ENCODE results near the gene UNC93A. TPM values are rescaled to one million over a fixed set of nuclear protein-coding genes. Genes with fewer than 3 reads are reported as not detected.
"Not testable (repeated sequence)": the region's sequence is repeated elsewhere in the genome, so short reads cannot be mapped to it uniquely, and the experiment has no call there.

Gene UNC93A
- total RNA-seq, 6 donors from 2014 or later: not detected

DNA sequence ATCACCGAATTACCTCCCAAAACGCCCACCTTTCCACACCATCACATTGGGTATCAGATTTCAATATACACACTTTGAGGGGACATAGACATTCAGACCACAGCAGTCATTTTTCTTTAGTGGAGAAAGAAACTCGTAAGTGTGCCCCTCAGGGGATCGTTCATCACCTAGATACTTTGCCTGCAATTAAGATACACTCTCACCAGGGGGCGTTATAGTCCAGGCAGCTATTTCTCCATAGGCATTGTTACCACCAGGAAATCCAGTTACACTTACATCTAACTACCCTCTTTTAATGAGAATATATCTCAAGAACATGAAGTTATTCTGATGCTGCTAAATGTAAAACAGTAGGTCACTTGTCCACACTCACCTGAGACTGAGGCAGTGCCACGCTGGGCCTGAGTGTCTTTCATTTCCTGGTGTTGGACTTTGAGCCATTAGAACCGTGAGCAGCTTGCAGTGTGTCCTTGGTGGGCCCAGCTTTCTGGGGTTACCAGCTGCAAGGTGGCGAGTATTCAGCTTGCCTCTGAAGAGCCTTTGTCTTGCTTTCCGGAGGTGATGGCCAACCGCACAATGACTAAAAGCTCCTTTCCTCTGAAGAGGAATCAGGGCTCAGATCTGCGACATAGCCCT is 35.1 kb upstream of the UNC93A start:
- no peak for DNase-seq
- no peak overlapping the region for H3K27ac ChIP-seq
- 90 to 94% methylated on average over 11 of the region's 11 CpGs for WGBS, 2 donors
- ATAC-seq (ENCODE audit: low FRiP score in 2 of 2): no peak
- H3K4me3 ChIP-seq: no peak overlapping the region
- H3K9me3 ChIP-seq: peaks cover 0 to 8% (median 2%) of the 10 kb centered on the region in 4 donors
- TF ChIP-seq CTCF (IDR thresholded peaks at IDR 0.05): no peak
- TF ChIP-seq EP300 (IDR thresholded peaks at IDR 0.05): no peak
- no peak for TF ChIP-seq POLR2AphosphoS5 (IDR thresholded peaks at IDR 0.05)
- no peak for TF ChIP-seq POLR2A (IDR thresholded peaks at IDR 0.05)
- no peaks in the 10 kb centered on the region for H3K36me3 ChIP-seq
- no peaks in the 10 kb centered on the region for H3K27me3 ChIP-seq
- no peaks in the 10 kb centered on the region for H3K4me1 ChIP-seq

- H3K27ac ChIP-seq: no peak overlapping the region
- no peaks in the 10 kb centered on the region for H3K27me3 ChIP-seq
- no peak overlapping the region for H3K4me3 ChIP-seq
- no peak for ATAC-seq (ENCODE audit: low FRiP score in 2 of 2)
- WGBS, 2 donors: 86 to 100% methylated on average over 2 to 3 of the region's 3 CpGs
- TF ChIP-seq POLR2AphosphoS5 (IDR thresholded peaks at IDR 0.05) (no peak), CTCF (IDR thresholded peaks at IDR 0.05) (no peak), EP300 (IDR thresholded peaks at IDR 0.05) (no peak), POLR2A (IDR thresholded peaks at IDR 0.05) (no peak)
- no peaks in the 10 kb centered on the region for H3K36me3 ChIP-seq
- DNase-seq: no peak
- no peaks in the 10 kb centered on the region for H3K4me1 ChIP-seq
- peaks cover 0 to 8% (median 2%) of the 10 kb centered on the region in 4 donors for H3K9me3 ChIP-seq
Observed at GRCh38 chr6:167258646-167259045, 32.5 kb upstream of the UNC93A start.

DNA sequence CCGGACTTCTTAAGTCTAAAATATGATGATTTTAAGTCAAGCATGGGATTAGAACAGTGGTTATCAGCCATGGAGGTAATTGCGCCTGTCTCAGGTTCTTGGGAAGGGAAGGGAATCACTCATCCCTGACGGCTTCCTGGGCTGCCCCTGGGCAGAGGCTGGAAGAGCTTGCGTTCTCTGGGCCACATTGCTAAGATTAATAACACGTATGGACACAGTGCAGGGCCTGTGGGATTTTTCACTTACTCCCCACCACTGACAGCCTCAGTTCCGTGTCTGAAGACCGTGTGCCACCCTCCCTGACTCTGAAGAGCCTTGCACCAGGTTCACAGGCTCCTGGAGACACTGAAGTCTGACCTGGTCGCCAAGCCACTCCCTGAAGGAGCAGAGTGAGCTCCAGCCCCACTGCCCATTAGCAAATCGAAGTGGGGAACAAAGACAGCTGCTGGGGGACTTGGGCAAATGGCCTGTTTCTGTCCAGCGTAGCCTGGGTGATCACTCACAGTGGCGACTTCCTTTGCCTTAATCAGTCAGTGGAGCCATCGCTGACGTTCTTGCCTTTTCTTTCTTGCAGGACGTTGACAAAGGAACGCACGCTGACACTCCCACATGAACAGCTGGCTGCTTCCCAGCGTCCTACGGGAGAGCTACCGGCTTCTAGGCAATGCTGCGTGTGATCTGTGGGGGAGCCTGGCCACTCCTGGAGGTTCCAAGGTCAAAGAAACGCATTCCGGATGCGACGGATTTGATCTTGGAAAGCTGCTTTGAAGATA is 24.9 kb upstream of the UNC93A start:
- not testable (repeated sequence) for ATAC-seq (ENCODE audit: low FRiP score in 2 of 2); H3K36me3 ChIP-seq; H3K4me1 ChIP-seq; DNase-seq; H3K27me3 ChIP-seq; H3K9me3 ChIP-seq; H3K4me3 ChIP-seq; H3K27ac ChIP-seq
- 40 to 80% methylated on average over 2 to 7 of the region's 24 CpGs for WGBS, 2 donors

DNA sequence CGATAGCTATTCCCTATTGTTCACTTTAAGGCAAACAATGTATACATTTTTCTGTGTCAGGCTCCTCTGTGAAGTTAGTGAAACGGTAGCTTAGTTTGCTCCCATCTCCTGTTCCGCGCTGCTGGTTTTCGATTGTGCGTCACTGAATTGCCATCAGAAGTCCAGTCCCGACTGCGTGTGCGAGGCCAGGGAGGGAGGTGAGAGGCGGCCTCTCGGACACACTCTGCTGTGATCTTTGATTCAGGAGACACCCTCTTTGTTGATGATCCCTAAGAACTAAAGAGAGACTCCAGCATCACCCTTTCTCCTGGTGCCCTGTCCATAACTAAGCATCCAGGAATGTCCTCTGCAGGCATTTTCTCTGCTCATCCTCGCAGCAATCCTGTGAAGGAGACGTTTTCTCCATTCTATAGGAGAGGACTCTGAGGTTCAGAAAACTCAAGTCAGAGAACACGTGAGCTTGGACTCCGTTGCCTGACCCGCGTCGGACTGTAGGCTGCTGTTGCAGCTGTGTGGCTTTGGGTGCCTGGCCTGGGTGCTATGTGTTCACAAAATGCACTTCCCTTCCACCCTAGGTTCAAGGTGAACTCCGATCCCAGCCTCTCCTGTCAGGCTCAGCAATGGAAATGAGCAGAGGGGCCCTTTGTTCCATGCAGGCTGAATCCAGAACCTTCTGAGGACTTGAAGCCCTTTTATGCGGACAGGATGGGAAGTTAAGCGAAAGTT is 24.1 kb upstream of the UNC93A start:
- no peak for TF ChIP-seq EP300 (IDR thresholded peaks at IDR 0.05)
- TF ChIP-seq POLR2A (IDR thresholded peaks at IDR 0.05): no peak
- no peak for TF ChIP-seq POLR2AphosphoS5 (IDR thresholded peaks at IDR 0.05)
- TF ChIP-seq CTCF (IDR thresholded peaks at IDR 0.05): no peak
- no peaks in the 10 kb centered on the region for H3K9me3 ChIP-seq
- no peaks in the 10 kb centered on the region for H3K36me3 ChIP-seq
- no peak overlapping the region for H3K27ac ChIP-seq
- H3K27me3 ChIP-seq: no peaks in the 10 kb centered on the region
- ATAC-seq (ENCODE audit: low FRiP score in 2 of 2) (no peak), DNase-seq (peak in 1 of 2 donors; percentile 20)
- no peaks in the 10 kb centered on the region for H3K4me1 ChIP-seq
- H3K4me3 ChIP-seq: no peak overlapping the region
- 80 to 84% methylated on average over 19 to 20 of the region's 21 CpGs for WGBS, 2 donors

GRCh38 chr6:167267556-167267898 is 23.6 kb upstream of the UNC93A start:
- not testable (repeated sequence) for ATAC-seq (ENCODE audit: low FRiP score in 2 of 2); H3K4me1 ChIP-seq; H3K27ac ChIP-seq; H3K36me3 ChIP-seq; H3K27me3 ChIP-seq; H3K4me3 ChIP-seq; H3K9me3 ChIP-seq; DNase-seq
- WGBS, 2 donors: 55 to 80% methylated on average over 3 of the region's 3 CpGs

All from upper lobe of left lung (tissue), 6 donors.